ENCODE results near the gene AHCYL2.
A peak's percentile ranks its signal among the peaks of the same experiment; 100 is the strongest.
"Not testable (repeated sequence)": the region's sequence is repeated elsewhere in the genome, so short reads cannot be mapped to it uniquely, and the experiment has no call there.

AHCYL2 gene

GRCh38 chr7:129218514-129219062 is 6.2 kb upstream of the AHCYL2 start:
- Histone ChIP-seq H3K4me3 (ENCODE audit: low read depth in 1 of 2, low read length in 1 of 2) (no peak overlapping the region), H3K4me1 (ENCODE audit: control insufficient read depth in 1 of 2, insufficient read depth in 1 of 2, low read depth in 1 of 2, low read length in 1 of 2) (peaks cover 19 to 26% of the 10 kb centered on the region in 2 experiments), H3K9me3 (no peaks in the 10 kb centered on the region), H3K36me3 (no peaks in the 10 kb centered on the region), H3K27me3 (peaks cover 7% of the 10 kb centered on the region), H3K27ac (no peak overlapping the region)
- TF ChIP-seq, protein P1, sequence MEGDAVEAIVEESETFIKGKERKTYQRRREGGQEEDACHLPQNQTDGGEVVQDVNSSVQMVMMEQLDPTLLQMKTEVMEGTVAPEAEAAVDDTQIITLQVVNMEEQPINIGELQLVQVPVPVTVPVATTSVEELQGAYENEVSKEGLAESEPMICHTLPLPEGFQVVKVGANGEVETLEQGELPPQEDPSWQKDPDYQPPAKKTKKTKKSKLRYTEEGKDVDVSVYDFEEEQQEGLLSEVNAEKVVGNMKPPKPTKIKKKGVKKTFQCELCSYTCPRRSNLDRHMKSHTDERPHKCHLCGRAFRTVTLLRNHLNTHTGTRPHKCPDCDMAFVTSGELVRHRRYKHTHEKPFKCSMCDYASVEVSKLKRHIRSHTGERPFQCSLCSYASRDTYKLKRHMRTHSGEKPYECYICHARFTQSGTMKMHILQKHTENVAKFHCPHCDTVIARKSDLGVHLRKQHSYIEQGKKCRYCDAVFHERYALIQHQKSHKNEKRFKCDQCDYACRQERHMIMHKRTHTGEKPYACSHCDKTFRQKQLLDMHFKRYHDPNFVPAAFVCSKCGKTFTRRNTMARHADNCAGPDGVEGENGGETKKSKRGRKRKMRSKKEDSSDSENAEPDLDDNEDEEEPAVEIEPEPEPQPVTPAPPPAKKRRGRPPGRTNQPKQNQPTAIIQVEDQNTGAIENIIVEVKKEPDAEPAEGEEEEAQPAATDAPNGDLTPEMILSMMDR (IDR thresholded peaks at IDR 0.05): peak; percentile 78

- H3K4me3 ChIP-seq (ENCODE audit: low read depth in 1 of 2, low read length in 1 of 2); H3K9me3 ChIP-seq; H3K27ac ChIP-seq; H3K27me3 ChIP-seq; H3K36me3 ChIP-seq: not testable (repeated sequence)
- peaks cover 23 to 32% of the 10 kb centered on the region in 2 experiments for H3K4me1 ChIP-seq (ENCODE audit: control insufficient read depth in 1 of 2, insufficient read depth in 1 of 2, low read depth in 1 of 2, low read length in 1 of 2)
Observed at GRCh38 chr7:129219166-129219565, 5.7 kb upstream of the AHCYL2 start.

- H3K27ac ChIP-seq: peak overlapping the region; percentile 52
Observed at GRCh38 chr7:129222064-129222463, 2.8 kb upstream of the AHCYL2 start.

GRCh38 chr7:129225206-129225930 is 538 bp downstream of the AHCYL2 start:
- TF ChIP-seq, protein P1 (IDR thresholded peaks at IDR 0.05): peak; percentile 2
- no peaks in the 10 kb centered on the region for H3K36me3 ChIP-seq

More at GRCh38 chr7:129222064-129222463, 2.8 kb upstream of the AHCYL2 start:
- TF ChIP-seq, protein P1 (IDR thresholded peaks at IDR 0.05): no peak
- H3K27me3 ChIP-seq: peaks cover 20% of the 10 kb centered on the region
- H3K4me3 ChIP-seq (ENCODE audit: low read depth in 1 of 2, low read length in 1 of 2): peak overlapping the region in 1 of 2 experiments; percentile 6
- peaks cover 39 to 46% of the 10 kb centered on the region in 2 experiments for H3K4me1 ChIP-seq (ENCODE audit: control insufficient read depth in 1 of 2, insufficient read depth in 1 of 2, low read depth in 1 of 2, low read length in 1 of 2)
- no peaks in the 10 kb centered on the region for H3K9me3 ChIP-seq
- H3K36me3 ChIP-seq: no peaks in the 10 kb centered on the region

GRCh38 chr7:129225931-129226572 is 1.2 kb downstream of the AHCYL2 start:
- H3K4me1 ChIP-seq (ENCODE audit: control insufficient read depth in 1 of 2, insufficient read depth in 1 of 2, low read depth in 1 of 2, low read length in 1 of 2): peaks cover 36 to 40% of the 10 kb centered on the region in 2 experiments
- peaks cover 13% of the 10 kb centered on the region for H3K27me3 ChIP-seq
- no peaks in the 10 kb centered on the region for H3K9me3 ChIP-seq
- peak overlapping the region; percentile 71 to 93 for H3K4me3 ChIP-seq (ENCODE audit: low read depth in 1 of 2, low read length in 1 of 2)
- peak overlapping the region; percentile 98 for H3K27ac ChIP-seq
- TF ChIP-seq, protein P1 (IDR thresholded peaks at IDR 0.05): no peak
- no peaks in the 10 kb centered on the region for H3K36me3 ChIP-seq

More at GRCh38 chr7:129225206-129225930, 538 bp downstream of the AHCYL2 start:
- Histone ChIP-seq H3K27ac (peak overlapping the region; percentile 98), H3K4me1 (ENCODE audit: control insufficient read depth in 1 of 2, insufficient read depth in 1 of 2, low read depth in 1 of 2, low read length in 1 of 2) (peaks cover 36 to 40% of the 10 kb centered on the region in 2 experiments), H3K9me3 (no peaks in the 10 kb centered on the region), H3K27me3 (peaks cover 13% of the 10 kb centered on the region), H3K4me3 (ENCODE audit: low read depth in 1 of 2, low read length in 1 of 2) (peak overlapping the region; percentile 71 to 93)

Data from neutrophil (primary cell).